ENCODE data around the gene ABCC1. TPM values are rescaled to one million over a fixed set of nuclear protein-coding genes. Genes with fewer than 3 reads are reported as not detected.

ABCC1 gene
- total RNA-seq, 1 experiment from 2014 or later = 56.4 TPM

GRCh38 chr16:15976929-15977637 lies 27.7 kb downstream of the ABCC1 start:
- Mint-ChIP-seq H3K9me3 (peaks cover 49 to 62% of the 10 kb centered on the region in 2 experiments), H3K27me3 (ENCODE audit: low read depth) (no peaks in the 10 kb centered on the region), H3K36me3 (ENCODE audit: insufficient read depth in 1 of 3, low read depth in 3 of 3) (peaks cover 67 to 78% (median 69%) of the 10 kb centered on the region in 3 experiments), H3K4me1 (peaks cover 28% of the 10 kb centered on the region in 2 experiments), H3K27ac (peak overlapping the region in 1 of 3 experiments; percentile 53; a peak in 1 of 7 replicates), H3K4me3 (no peak overlapping the region)
- no peak overlapping the region for H3K4ac ChIP-seq (ENCODE audit: low read depth, low read length)
- H3K9ac ChIP-seq (ENCODE audit: extremely low read depth, insufficient read length, low read length) = no peak overlapping the region
- no peak overlapping the region for H3K27ac ChIP-seq (ENCODE audit: insufficient read length, low read depth, low read length)
- H3K23me2 ChIP-seq (ENCODE audit: insufficient read length, low read depth, low read length, poor library complexity, severe bottlenecking) = no peaks in the 10 kb centered on the region
- TF ChIP-seq CTCF (conservative IDR thresholded peaks at IDR 0.05) = no peak
- H3K18ac ChIP-seq (ENCODE audit: insufficient read length, low read depth, low read length) = no peak overlapping the region
- H3K56ac ChIP-seq (ENCODE audit: insufficient read length, low read depth, low read length) = no peak overlapping the region
- no peak overlapping the region for H2BK120ac ChIP-seq (ENCODE audit: low read depth, low read length, poor library complexity, severe bottlenecking)
- no peak overlapping the region for H4K8ac ChIP-seq (replicated peaks; ENCODE audit: insufficient read length, low read depth, low read length)
- no peak overlapping the region for H2BK5ac ChIP-seq (ENCODE audit: insufficient read length, low read length)
- no peak overlapping the region for H3T11ph ChIP-seq (ENCODE audit: low read length)
- H4K91ac ChIP-seq (ENCODE audit: insufficient read length, low read depth, low read length) = no peak overlapping the region
- H2AK5ac ChIP-seq (ENCODE audit: insufficient read length, low read length) = no peak overlapping the region
- H3K4me1 ChIP-seq (ENCODE audit: insufficient read depth, low read length) = peaks cover 7% of the 10 kb centered on the region; the same call in 1 of the 2 replicates
- peaks cover 27% of the 10 kb centered on the region for H3K9me3 ChIP-seq (ENCODE audit: control insufficient read depth, low read depth, low read length)
- no peak overlapping the region for H2BK20ac ChIP-seq (ENCODE audit: low read depth, low read length, poor library complexity, severe bottlenecking)
- no peaks in the 10 kb centered on the region for H3K27me3 ChIP-seq (ENCODE audit: insufficient read depth, low read length)
- no peak overlapping the region for H2BK12ac ChIP-seq (ENCODE audit: insufficient read length, low read depth, low read length)
- no peak overlapping the region for H2AFZ ChIP-seq (ENCODE audit: low read length)
- no peaks in the 10 kb centered on the region for H4K20me1 ChIP-seq (ENCODE audit: control insufficient read depth, insufficient read depth, insufficient read length)
- H3K79me1 ChIP-seq (ENCODE audit: insufficient read depth, low read depth, low read length, poor library complexity, severe bottlenecking) = peaks cover 11% of the 10 kb centered on the region
- H3K23ac ChIP-seq (ENCODE audit: insufficient read length, low read depth, low read length) = no peak overlapping the region
- H3K79me2 ChIP-seq (ENCODE audit: insufficient read depth, low read length) = peaks cover 31% of the 10 kb centered on the region; the same call in 1 of the 2 replicates
- no peak overlapping the region for H3K4me2 ChIP-seq (ENCODE audit: insufficient read depth, insufficient read length, low read length)
- H3K14ac ChIP-seq (ENCODE audit: insufficient read depth, low read length) = 0 out of 2 replicates have a peak overlapping the region, but pooled peaks have one; percentile 25
- WGBS (ENCODE audit: extremely low coverage, insufficient read length, low lambda C conversion rate) = no CpG with 5 or more reads among the region's 7 CpGs
- no peak for DNase-seq
- H4K5ac ChIP-seq (ENCODE audit: insufficient read length, low read depth, low read length) = no peak overlapping the region
- no peak overlapping the region for H2BK15ac ChIP-seq (ENCODE audit: low read depth, low read length)
